ENCODE data around the gene MPV17L2. TPM values are rescaled to one million over a fixed set of nuclear protein-coding genes. Genes with fewer than 3 reads are reported as not detected.

The MPV17L2 gene
- total RNA-seq, 1 experiment from 2014 or later: 12.9 TPM

DNA sequence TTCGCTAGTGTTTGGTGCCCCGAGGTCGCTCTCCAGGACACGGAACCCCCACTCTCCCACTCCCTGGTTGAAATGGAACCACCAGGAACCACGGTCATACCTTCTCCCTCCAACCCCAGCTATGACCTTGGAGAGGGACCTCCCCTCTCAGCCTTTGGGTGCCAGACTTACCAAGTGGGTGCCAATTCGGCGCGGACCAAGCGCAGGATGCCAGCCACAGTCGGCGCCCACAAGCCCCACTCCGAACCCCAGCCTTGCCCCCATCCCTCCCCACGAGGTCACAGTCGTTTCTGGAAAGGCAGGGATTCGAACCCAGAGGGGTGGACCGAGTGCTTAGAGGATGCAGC is 32.3 kb downstream of the MPV17L2 start:
- no peak for DNase-seq (ENCODE audit: unreplicated experiment)
- CTCF ChIA-PET: no interaction called here
- no peaks in the 10 kb centered on the region for H3K36me3 Mint-ChIP-seq (ENCODE audit: insufficient read depth, unreplicated experiment)
- peak overlapping the region; percentile 75 for H3K4me3 Mint-ChIP-seq (ENCODE audit: unreplicated experiment)
- POLR2A ChIA-PET: interaction anchor here (0.5 kb wide), 1 partner anchor 19 kb away, joined by 4 read pairs; no protein-coding TSS in a partner anchor
- TF ChIP-seq, protein P1, sequence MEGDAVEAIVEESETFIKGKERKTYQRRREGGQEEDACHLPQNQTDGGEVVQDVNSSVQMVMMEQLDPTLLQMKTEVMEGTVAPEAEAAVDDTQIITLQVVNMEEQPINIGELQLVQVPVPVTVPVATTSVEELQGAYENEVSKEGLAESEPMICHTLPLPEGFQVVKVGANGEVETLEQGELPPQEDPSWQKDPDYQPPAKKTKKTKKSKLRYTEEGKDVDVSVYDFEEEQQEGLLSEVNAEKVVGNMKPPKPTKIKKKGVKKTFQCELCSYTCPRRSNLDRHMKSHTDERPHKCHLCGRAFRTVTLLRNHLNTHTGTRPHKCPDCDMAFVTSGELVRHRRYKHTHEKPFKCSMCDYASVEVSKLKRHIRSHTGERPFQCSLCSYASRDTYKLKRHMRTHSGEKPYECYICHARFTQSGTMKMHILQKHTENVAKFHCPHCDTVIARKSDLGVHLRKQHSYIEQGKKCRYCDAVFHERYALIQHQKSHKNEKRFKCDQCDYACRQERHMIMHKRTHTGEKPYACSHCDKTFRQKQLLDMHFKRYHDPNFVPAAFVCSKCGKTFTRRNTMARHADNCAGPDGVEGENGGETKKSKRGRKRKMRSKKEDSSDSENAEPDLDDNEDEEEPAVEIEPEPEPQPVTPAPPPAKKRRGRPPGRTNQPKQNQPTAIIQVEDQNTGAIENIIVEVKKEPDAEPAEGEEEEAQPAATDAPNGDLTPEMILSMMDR (IDR thresholded peaks at IDR 0.05; ENCODE audit: unreplicated experiment): no peak
- BruUV-seq (replicated peaks): no TSS peak
- intact Hi-C loops (cut with micrococcal nuclease): no loop called here
- peaks cover 12% of the 10 kb centered on the region for H3K27me3 Mint-ChIP-seq (ENCODE audit: insufficient read depth, unreplicated experiment)
- H3K27ac Mint-ChIP-seq (ENCODE audit: low read depth, unreplicated experiment): no peak overlapping the region
- H3K9me3 Mint-ChIP-seq (ENCODE audit: unreplicated experiment): no peaks in the 10 kb centered on the region
- peaks cover 5% of the 10 kb centered on the region for H3K4me1 Mint-ChIP-seq (ENCODE audit: insufficient read depth, unreplicated experiment)

DNA sequence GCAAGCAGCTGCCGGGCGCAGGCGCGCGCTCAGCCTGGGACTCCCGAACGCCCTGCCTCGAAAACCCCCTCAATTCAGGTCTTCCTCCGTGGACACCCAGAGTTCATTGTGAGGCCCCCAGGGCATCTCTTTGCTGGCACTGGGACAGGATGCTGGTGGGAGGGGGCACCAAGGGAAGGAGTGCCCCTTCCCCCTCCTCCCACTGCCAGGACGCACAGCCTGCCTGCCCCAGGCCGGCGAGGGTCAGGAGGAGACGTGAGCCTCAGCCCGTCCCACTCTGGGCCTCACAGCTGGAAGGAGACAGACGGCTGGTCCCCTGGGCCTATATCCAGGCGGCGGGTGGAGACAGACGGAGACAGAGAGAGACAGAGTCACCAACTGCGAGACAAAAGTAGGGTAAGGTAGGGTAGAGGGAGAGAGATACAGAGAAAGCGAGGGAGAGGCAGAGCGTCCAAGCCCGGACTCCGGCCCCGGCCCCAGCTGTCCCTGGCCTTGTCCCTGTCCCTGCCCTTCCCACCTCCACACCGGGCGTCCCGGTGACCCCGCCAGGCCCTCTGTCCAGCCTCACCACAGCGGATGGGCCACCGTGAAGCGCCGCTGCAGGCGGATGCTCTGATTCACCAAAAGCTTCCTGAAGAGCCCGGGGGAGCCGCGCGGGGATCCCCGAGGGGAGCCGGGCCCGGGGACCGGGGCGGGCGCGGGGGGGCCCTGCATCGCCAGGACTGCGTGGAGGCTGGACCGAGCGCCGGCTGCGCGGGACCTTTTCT is 32.9 kb downstream of the MPV17L2 start, which contains the start of gene PDE4C:
Gene PDE4C (minus strand): TSS at position 737 of the 767 bp plus-strand sequence. CDS start 23 bp downstream, at position 714.
- TF ChIP-seq, protein P1 (IDR thresholded peaks at IDR 0.05; ENCODE audit: unreplicated experiment): no peak
- H3K9me3 Mint-ChIP-seq (ENCODE audit: unreplicated experiment): no peaks in the 10 kb centered on the region
- POLR2A ChIA-PET: interaction anchor here (0.5 to 0.6 kb wide), 2 partner anchors 18 to 54 kb away, joined by 3 to 4 read pairs; no protein-coding TSS in a partner anchor
- intact Hi-C loops (cut with micrococcal nuclease): no loop called here
- H3K4me3 Mint-ChIP-seq (ENCODE audit: unreplicated experiment): peak within 1 kb of the TSS; percentile 19
- CTCF ChIA-PET: no interaction called here
- BruUV-seq (replicated peaks): no TSS peak
- no peak for DNase-seq (ENCODE audit: unreplicated experiment)
- H3K27ac Mint-ChIP-seq (ENCODE audit: low read depth, unreplicated experiment): no peak within 1 kb of the TSS
- H3K36me3 Mint-ChIP-seq (ENCODE audit: insufficient read depth, unreplicated experiment): no peaks in the 10 kb centered on the region
- peaks cover 15% of the 10 kb centered on the region for H3K27me3 Mint-ChIP-seq (ENCODE audit: insufficient read depth, unreplicated experiment)
- peaks cover 5% of the 10 kb centered on the region for H3K4me1 Mint-ChIP-seq (ENCODE audit: insufficient read depth, unreplicated experiment)

DNA sequence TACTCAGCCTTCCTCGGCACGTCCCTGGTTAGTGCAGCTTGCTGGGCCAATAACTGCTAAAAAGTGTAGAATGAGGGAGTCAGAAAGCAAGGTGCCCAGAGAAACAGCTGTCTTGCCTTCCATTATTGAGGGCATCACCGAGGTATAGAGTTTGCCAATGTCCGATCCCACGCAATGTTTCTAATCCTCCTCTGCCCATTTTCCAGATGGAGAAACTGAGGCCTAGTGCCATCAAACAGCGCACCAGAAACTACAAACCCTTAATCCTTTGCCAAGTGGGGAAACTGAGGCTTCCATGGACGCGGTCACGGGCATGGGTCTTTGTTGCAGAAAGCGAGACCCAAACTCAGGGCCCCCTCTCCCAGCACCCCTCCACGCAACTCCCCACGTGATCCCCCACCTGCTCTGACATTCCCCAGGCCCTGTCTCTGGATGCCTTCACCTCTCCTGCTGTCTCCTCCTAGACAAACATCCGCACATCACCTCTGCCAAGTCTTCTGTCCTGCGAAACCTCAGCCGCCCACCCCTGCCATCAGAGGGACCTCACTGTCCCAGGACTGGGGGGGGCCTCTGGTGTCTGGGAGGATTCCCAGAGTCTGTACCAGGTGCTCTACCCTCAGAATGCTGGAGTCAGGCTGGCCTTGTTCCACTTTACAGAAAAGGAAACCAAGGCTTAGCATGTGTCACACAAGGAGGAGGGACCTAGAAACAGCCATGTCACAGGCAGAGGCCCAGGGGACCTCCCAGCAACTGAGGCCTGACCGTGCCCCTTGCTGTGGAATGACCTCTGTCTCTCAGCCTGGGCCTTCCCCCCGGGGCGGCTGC is 34.1 kb downstream of the MPV17L2 start:
- Mint-ChIP-seq H3K36me3 (ENCODE audit: insufficient read depth, unreplicated experiment) (no peaks in the 10 kb centered on the region), H3K4me1 (ENCODE audit: insufficient read depth, unreplicated experiment) (peaks cover 5% of the 10 kb centered on the region), H3K27ac (ENCODE audit: low read depth, unreplicated experiment) (no peak overlapping the region), H3K9me3 (ENCODE audit: unreplicated experiment) (no peaks in the 10 kb centered on the region), H3K4me3 (ENCODE audit: unreplicated experiment) (no peak overlapping the region), H3K27me3 (ENCODE audit: insufficient read depth, unreplicated experiment) (peaks cover 18% of the 10 kb centered on the region)
- TF ChIP-seq, protein P1 (IDR thresholded peaks at IDR 0.05; ENCODE audit: unreplicated experiment): no peak
- no peak for DNase-seq (ENCODE audit: unreplicated experiment)
- POLR2A ChIA-PET: no interaction called here
- intact Hi-C loops (cut with micrococcal nuclease): no loop called here
- BruUV-seq (replicated peaks): no TSS peak
- CTCF ChIA-PET: interaction anchor here (0.6 kb wide), 1 partner anchor 26 kb away, joined by 3 read pairs; no protein-coding TSS in a partner anchor

DNA sequence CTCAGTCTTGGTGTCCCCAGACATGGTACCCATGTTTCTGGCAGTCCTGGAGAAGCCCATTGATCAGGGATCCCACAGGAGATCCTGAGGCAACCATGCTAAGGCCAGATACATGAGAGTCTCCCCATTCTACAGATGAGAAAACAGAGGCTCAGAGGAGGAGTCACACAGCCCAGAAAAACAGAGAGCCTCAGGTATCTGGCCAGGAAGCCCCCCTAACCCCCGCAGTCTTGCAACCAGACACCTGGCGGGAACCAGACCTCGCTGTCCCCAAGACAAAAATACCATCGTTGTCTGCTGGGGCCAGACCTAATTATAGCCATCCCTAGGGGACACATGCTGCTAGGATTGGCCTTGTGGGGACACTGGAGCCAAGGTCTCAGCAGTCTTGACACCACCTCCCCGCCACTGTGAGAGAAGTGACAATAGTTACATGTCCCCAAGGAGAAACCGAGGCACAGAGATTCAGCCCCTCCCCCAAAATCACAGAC is 34.8 kb downstream of the MPV17L2 start:
- TF ChIP-seq, protein P1 (IDR thresholded peaks at IDR 0.05; ENCODE audit: unreplicated experiment): no peak
- peaks cover 18% of the 10 kb centered on the region for H3K27me3 Mint-ChIP-seq (ENCODE audit: insufficient read depth, unreplicated experiment)
- H3K4me3 Mint-ChIP-seq (ENCODE audit: unreplicated experiment): no peak overlapping the region
- H3K9me3 Mint-ChIP-seq (ENCODE audit: unreplicated experiment): no peaks in the 10 kb centered on the region
- intact Hi-C loops (cut with micrococcal nuclease): no loop called here
- no peak for DNase-seq (ENCODE audit: unreplicated experiment)
- POLR2A ChIA-PET: interaction anchor here (0.7 kb wide), 1 partner anchor 11 kb away, joined by 3 read pairs; no protein-coding TSS in a partner anchor
- CTCF ChIA-PET: no interaction called here
- no TSS peak for BruUV-seq (replicated peaks)
- no peaks in the 10 kb centered on the region for H3K36me3 Mint-ChIP-seq (ENCODE audit: insufficient read depth, unreplicated experiment)
- H3K27ac Mint-ChIP-seq (ENCODE audit: low read depth, unreplicated experiment): no peak overlapping the region
- peaks cover 5% of the 10 kb centered on the region for H3K4me1 Mint-ChIP-seq (ENCODE audit: insufficient read depth, unreplicated experiment)
